ENCODE data around the gene ANKRD50. TPM values are rescaled to one million over a fixed set of nuclear protein-coding genes. Genes with fewer than 3 reads are reported as not detected.

Gene ANKRD50, protein sequence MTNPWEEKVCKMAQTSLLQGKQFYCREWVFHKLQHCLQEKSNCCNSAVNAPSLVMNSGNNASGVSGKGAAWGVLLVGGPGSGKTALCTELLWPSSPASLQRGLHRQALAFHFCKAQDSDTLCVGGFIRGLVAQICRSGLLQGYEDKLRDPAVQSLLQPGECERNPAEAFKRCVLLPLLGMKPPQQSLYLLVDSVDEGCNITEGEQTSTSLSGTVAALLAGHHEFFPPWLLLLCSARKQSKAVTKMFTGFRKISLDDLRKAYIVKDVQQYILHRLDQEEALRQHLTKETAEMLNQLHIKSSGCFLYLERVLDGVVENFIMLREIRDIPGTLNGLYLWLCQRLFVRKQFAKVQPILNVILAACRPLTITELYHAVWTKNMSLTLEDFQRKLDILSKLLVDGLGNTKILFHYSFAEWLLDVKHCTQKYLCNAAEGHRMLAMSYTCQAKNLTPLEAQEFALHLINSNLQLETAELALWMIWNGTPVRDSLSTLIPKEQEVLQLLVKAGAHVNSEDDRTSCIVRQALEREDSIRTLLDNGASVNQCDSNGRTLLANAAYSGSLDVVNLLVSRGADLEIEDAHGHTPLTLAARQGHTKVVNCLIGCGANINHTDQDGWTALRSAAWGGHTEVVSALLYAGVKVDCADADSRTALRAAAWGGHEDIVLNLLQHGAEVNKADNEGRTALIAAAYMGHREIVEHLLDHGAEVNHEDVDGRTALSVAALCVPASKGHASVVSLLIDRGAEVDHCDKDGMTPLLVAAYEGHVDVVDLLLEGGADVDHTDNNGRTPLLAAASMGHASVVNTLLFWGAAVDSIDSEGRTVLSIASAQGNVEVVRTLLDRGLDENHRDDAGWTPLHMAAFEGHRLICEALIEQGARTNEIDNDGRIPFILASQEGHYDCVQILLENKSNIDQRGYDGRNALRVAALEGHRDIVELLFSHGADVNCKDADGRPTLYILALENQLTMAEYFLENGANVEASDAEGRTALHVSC (N-terminal part only)
- total RNA-seq = 28.0 and 42.7 TPM in 2 replicates

GRCh38 chr4:124712372-124713184 is at the start of gene ANKRD50:
Gene ANKRD50 (minus strand): TSS chr4:124712732. CDS start chr4:124710511, 2,221 bp downstream.

